LHCN-M2 (cell line): ENCODE results near the gene HES4. TPM values are rescaled to one million over a fixed set of nuclear protein-coding genes. Genes with fewer than 3 reads are reported as not detected.
"Not testable (repeated sequence)": the region's sequence is repeated elsewhere in the genome, so short reads cannot be mapped to it uniquely, and the experiment has no call there.

Experiments
- DNase-seq: peaks from one replicate; pipeline ENCODE4 v3.0.0-alpha.2; 2012; ENCODE audit warnings: low read depth
- total RNA-seq: library from RNA; depleted of rRNA; stranded (reverse); fragments of >200 nt; gene quantifications from 2 replicates; pipeline ENCODE4 v1.2.3, GENCODE V29; 2014

The HES4 gene
- total RNA-seq, 1 experiment from 2014 or later: 2.9 TPM

GRCh38 chr1:980137-980571, 19.7 kb downstream of the HES4 start:
- no peak for DNase-seq

GRCh38 chr1:979744-980072, 20.2 kb downstream of the HES4 start:
- DNase-seq: no peak

GRCh38 chr1:978835-979743, 20.8 kb downstream of the HES4 start:
- DNase-seq: no peak

GRCh38 chr1:978069-978834, 21.6 kb downstream of the HES4 start:
- no peak for DNase-seq

- DNase-seq: not testable (repeated sequence)
Observed at GRCh38 chr1:976791-977190, 23.1 kb downstream of the HES4 start.

- no peak for DNase-seq
Observed at GRCh38 chr1:975896-976683, 23.8 kb downstream of the HES4 start.

GRCh38 chr1:975365-975764, 24.5 kb downstream of the HES4 start:
- no peak for DNase-seq

- no peak for DNase-seq
Observed at GRCh38 chr1:974687-975328, 25.1 kb downstream of the HES4 start.

- DNase-seq: no peak
Observed at GRCh38 chr1:974293-974640, 25.6 kb downstream of the HES4 start.

- no peak for DNase-seq
Observed at GRCh38 chr1:973459-974292, 26.2 kb downstream of the HES4 start.

GRCh38 chr1:972726-973458, 27.0 kb downstream of the HES4 start:
- no peak for DNase-seq

- DNase-seq: no peak
Observed at GRCh38 chr1:971751-972506, 28.0 kb downstream of the HES4 start.

GRCh38 chr1:970973-971730, 28.7 kb downstream of the HES4 start:
- DNase-seq: no peak

GRCh38 chr1:970242-970972, 29.5 kb downstream of the HES4 start:
- DNase-seq: no peak

- DNase-seq: no peak
Observed at GRCh38 chr1:969260-969855, 30.5 kb downstream of the HES4 start.

GRCh38 chr1:967466-968343, 32.2 kb downstream of the HES4 start:
- DNase-seq: no peak
